PFSK-1 (cell line): Measurements from ENCODE around the gene EPHB3.

Experiments used
- FOXP2 ChIP-seq: optimal IDR thresholded peaks from 2 replicates; pipeline ENCODE3; 2011; ENCODE audit warnings: borderline replicate concordance, control low read depth, inconsistent platforms; ENCODE audit not compliant: insufficient read depth; ENCODE audit errors: extremely low read length, extremely low read depth
- POLR2AphosphoS5 ChIP-seq: IDR thresholded peaks from 2 replicates; pipeline ENCODE4 v1.6.1; 2012; ENCODE audit warnings: low read depth, mild to moderate bottlenecking, control low read depth, low read length, moderate library complexity
- REST ChIP-seq, 2 experiments: IDR thresholded peaks; 2 replicates each; pipeline versions ENCODE4 v1.6.1 to v1.8.0; 2011 to 2012; ENCODE audit warnings: low read depth in 2 of 2, low read length in 2 of 2, control low read depth in 1 of 2, inconsistent platforms in 1 of 2, mild to moderate bottlenecking in 1 of 2, moderate library complexity in 1 of 2; ENCODE audit not compliant: insufficient read depth in 1 of 2
- SIN3A ChIP-seq: IDR thresholded peaks from 2 replicates; pipeline ENCODE4 v1.6.1; 2012; ENCODE audit warnings: mild to moderate bottlenecking, low read length, moderate library complexity, borderline replicate concordance; ENCODE audit not compliant: insufficient read depth
- TAF1 ChIP-seq: IDR thresholded peaks from 2 replicates; pipeline ENCODE4 v1.6.1; 2012; ENCODE audit warnings: low read length, control low read depth, borderline replicate concordance; ENCODE audit not compliant: insufficient read depth

The EPHB3 gene

GRCh38 chr3:184616436-184616835 is 54.9 kb downstream of the EPHB3 start:
- no peak for TF ChIP-seq TAF1
- no peak for TF ChIP-seq REST (IDR thresholded peaks at IDR 0.05; ENCODE audit: insufficient read depth in 1 of 2, low read depth in 2 of 2, low read length in 2 of 2)
- no peak for TF ChIP-seq SIN3A
- TF ChIP-seq POLR2AphosphoS5: no peak
- no peak for TF ChIP-seq FOXP2

GRCh38 chr3:184618811-184619210 is 57.2 kb downstream of the EPHB3 start:
- TF ChIP-seq REST (IDR thresholded peaks at IDR 0.05; ENCODE audit: insufficient read depth in 1 of 2, low read depth in 2 of 2, low read length in 2 of 2): no peak
- no peak for TF ChIP-seq SIN3A
- no peak for TF ChIP-seq POLR2AphosphoS5
- no peak for TF ChIP-seq TAF1
- no peak for TF ChIP-seq FOXP2

GRCh38 chr3:184619369-184619768 is 57.8 kb downstream of the EPHB3 start:
- no peak for TF ChIP-seq FOXP2
- TF ChIP-seq TAF1: no peak
- no peak for TF ChIP-seq SIN3A
- no peak for TF ChIP-seq POLR2AphosphoS5
- no peak for TF ChIP-seq REST (IDR thresholded peaks at IDR 0.05; ENCODE audit: insufficient read depth in 1 of 2, low read depth in 2 of 2, low read length in 2 of 2)

DNA sequence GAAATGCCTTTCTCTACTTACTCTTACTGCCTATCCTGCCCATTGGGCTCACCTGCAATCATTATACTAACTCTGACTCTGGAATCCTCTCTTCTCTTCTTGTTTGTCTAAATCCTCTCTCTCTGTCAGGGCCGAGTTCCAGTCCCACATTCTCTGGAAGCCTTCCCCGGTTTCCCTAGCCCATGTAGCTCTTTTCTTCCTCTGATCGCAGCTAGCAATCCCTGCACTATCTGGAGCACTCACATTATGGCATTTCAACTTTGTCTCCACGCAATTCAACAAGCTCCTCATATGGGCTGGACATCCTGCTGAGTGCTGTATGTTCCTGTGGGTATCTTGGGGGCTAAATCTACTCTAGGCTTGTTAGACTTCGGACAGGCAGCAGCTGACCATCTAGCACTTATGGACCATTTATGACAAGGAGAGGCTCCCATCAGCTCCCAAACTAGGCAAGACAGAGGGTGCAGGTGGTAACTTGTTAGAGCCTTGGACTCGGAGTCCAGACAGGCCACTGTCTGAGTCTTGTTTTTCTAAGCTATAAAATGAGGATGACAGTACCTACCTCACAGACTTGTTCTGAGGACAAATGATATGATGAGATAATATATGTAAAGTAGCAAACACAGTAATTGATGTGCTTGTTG is 58.3 kb downstream of the EPHB3 start:
- no peak for TF ChIP-seq REST (IDR thresholded peaks at IDR 0.05; ENCODE audit: insufficient read depth in 1 of 2, low read depth in 2 of 2, low read length in 2 of 2)
- TF ChIP-seq SIN3A: no peak
- TF ChIP-seq TAF1: no peak
- no peak for TF ChIP-seq FOXP2
- TF ChIP-seq POLR2AphosphoS5: no peak
